GM12874 (cell line): ENCODE data around the gene LAMA4.

Source experiments
- TF ChIP-seq, protein P1 (sequence below): IDR thresholded peaks from 2 replicates; pipeline ENCODE4 v1.5.1; 2011; ENCODE audit warnings: low read depth, mild to moderate bottlenecking, control low read depth, low read length, moderate library complexity; ENCODE audit not compliant: insufficient read depth

LAMA4 gene

GRCh38 chr6:112225691-112226090 is 28.7 kb downstream of the LAMA4 start:
- TF ChIP-seq, protein P1, sequence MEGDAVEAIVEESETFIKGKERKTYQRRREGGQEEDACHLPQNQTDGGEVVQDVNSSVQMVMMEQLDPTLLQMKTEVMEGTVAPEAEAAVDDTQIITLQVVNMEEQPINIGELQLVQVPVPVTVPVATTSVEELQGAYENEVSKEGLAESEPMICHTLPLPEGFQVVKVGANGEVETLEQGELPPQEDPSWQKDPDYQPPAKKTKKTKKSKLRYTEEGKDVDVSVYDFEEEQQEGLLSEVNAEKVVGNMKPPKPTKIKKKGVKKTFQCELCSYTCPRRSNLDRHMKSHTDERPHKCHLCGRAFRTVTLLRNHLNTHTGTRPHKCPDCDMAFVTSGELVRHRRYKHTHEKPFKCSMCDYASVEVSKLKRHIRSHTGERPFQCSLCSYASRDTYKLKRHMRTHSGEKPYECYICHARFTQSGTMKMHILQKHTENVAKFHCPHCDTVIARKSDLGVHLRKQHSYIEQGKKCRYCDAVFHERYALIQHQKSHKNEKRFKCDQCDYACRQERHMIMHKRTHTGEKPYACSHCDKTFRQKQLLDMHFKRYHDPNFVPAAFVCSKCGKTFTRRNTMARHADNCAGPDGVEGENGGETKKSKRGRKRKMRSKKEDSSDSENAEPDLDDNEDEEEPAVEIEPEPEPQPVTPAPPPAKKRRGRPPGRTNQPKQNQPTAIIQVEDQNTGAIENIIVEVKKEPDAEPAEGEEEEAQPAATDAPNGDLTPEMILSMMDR, result no peak

GRCh38 chr6:112224088-112224487 is 30.3 kb downstream of the LAMA4 start:
- TF ChIP-seq, protein P1, result no peak

GRCh38 chr6:112223070-112223861 is 31.1 kb downstream of the LAMA4 start:
- TF ChIP-seq, protein P1, result no peak

GRCh38 chr6:112221981-112222852 is 32.1 kb downstream of the LAMA4 start:
- TF ChIP-seq, protein P1, result no peak

GRCh38 chr6:112221561-112221960 is 32.8 kb downstream of the LAMA4 start:
- TF ChIP-seq, protein P1, result no peak

DNA sequence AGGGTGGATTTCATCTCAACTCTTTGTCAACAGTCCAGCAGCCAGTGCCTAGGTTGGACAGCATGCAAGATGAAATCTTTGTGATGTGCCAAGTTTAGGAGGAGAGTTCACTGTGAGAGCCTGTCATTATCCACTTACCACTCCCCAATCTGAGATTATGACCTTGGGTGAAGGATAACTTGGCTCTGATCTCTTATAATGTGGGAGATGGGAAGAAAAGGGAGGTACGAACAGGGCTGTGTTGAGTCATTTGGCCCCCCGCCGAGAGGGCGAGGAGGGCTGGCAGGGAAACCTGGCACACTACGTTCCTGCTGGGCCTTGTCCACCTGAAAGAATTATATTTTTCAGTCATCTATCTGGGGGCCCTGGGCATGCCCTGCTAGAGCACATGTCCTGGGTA is 35.8 kb downstream of the LAMA4 start:
- TF ChIP-seq, protein P1, result no peak
